Measurements from ENCODE around the gene DTX3L.
A peak's percentile ranks its signal among the peaks of the same experiment; 100 is the strongest.

Gene DTX3L

DNA sequence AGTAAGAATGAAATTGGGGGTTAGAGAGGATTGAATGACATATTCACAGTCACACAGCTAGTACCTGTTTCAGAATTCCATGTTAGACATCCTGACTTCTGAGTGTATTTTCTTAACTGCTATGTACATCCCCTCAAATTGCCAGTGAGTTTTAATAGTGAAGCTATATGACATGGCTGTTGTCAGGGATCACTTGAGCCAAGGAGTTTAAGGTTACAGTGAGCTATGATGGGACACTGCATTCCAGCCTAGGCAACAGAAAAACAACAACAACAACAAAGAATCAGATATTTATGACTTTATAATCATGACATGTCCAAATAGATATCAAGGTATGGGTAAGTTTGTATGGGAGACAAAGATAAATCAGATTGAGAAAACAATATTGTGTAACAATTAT is 29.9 kb downstream of the DTX3L start:
- in situ Hi-C loops (cut with MboI; ENCODE audit: low pct_unique_long_range_greater_than_20kb, low sequenced_read_pairs), result no loop called here
- no peak for DNase-seq

DNA sequence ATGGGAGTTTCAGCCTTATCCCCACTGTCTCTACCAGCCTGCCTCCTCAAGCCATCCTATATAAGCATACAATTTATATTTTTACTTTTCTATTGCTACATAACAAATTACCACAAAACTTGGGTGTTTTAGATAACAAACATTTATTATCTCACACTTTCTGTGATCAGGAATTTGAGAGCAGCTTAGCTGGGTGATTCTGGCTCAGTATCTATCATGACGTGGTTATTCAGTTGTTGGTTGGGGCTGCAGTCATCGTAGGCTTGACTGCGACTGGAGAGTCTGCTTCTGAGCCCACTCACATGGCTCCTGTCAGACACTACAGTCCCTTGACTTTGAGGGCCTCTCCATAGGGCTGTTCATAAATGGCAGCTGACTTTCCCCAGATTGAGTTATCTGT is 34.0 kb downstream of the DTX3L start:
- DNase-seq, result no peak
- in situ Hi-C loops (cut with MboI; ENCODE audit: low pct_unique_long_range_greater_than_20kb, low sequenced_read_pairs), result no loop called here

DNA sequence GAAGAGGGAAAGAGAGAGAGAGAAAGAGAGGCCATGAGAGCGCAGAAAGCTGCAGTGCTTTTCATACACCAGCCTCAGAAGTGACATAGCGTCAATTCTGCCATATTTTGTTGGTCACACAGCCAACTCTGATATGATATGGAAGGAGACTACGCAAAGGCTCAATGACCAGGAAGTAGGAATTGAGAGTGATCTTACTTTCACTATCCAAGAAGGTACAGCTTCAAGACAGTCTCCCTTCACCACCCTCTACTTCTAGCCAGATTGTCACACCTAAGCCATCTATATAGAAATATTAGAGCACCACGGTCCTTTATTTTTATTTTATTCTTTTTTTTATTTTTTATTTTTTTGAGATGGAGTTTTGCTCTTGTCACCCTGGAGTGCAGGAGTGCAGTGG is 34.4 kb downstream of the DTX3L start:
- DNase-seq, result no peak
- in situ Hi-C loops (cut with MboI; ENCODE audit: low pct_unique_long_range_greater_than_20kb, low sequenced_read_pairs), result no loop called here

DNA sequence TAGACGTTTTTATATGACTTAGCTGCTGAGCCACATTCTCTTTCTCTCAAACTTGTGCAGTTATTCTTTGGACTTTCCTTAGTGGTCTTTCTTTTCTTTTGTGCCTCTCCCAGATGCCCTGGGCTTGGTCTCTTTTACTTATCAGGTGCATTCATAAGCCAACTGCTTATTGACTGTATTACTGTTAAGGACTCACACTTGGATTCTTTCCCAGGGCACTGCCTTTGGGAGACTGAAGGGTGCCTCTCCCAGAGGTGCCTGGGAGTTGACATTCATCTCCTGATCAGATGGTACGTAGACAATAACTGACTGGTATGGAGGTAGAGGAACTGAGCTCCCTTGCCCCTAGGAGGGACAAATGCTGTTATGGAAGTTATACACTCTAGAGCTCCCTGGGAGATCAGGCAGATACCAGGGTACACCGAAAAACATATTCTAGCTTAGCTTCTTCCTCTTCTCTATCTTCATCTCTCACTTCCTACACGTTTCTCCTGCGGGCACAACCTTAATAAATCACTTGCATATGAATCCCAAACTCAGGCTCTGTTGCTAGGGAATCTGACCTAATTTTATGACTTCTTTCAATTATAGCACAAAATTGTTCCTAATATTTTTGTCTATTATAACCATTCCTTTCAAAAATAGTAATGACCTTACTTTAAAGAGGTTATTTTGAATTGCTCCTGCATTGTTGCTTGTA is 38.0 kb downstream of the DTX3L start:
- no peak for DNase-seq
- in situ Hi-C loops (cut with MboI; ENCODE audit: low pct_unique_long_range_greater_than_20kb, low sequenced_read_pairs), result no loop called here

DNA sequence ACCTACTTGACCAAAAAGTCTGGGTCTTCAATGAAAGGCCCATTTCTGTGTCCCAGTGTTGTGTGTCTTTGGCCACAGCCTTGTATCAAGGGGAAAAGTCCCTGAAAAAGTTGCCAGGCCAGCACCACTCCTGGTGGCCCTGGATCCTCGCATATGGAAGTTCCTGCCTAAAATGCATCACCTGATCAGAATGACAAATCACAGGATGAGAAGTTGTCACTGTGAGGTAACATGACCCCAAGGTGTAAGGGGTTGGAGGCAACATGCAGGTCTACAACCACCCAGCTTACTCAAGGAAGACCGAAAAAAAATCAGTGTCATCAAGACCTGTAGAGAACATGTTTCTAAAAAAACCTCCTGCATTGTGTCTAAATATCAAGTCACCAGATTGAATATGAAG is 38.9 kb downstream of the DTX3L start:
- no peak for DNase-seq
- in situ Hi-C loops (cut with MboI; ENCODE audit: low pct_unique_long_range_greater_than_20kb, low sequenced_read_pairs), result no loop called here

DNA sequence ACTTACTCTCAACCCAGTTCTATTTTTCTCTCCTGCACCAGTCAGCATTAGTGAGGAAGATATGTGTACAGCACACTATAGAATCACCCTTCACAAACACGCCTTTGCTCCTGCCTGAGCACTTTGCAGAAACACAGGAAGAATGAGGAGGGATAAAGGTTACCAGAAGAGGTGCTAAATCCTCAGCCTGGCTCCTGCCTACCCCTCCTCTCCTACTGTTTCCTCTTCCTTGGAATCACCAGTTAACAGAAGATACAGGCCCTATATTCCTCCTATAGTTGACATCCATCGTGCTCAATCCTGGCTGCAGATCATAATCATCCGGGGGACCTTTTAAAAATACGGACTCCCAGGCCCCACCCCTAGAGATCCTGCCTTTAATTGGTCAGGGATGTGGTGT is 42.2 kb downstream of the DTX3L start:
- DNase-seq, result no peak
- in situ Hi-C loops (cut with MboI; ENCODE audit: low pct_unique_long_range_greater_than_20kb, low sequenced_read_pairs), result no loop called here

DNA sequence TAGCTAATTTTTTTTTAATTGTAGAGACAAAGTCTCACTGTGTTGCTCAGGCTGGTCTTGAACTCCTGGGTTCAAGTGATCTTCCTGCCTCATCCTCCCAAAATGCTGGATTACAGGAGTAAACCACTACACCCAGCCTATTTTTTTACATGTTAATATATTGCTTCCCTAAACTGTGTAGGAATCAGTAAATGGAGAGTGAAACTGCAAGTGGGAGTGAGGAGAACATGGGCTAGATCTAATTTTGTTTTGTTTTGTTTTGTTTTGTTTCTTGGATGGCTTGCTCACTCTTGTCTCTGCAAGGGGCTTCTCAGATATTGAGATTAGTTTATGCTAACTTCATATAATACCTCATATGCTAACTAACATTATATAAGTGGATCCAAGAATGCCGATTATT is 44.8 kb downstream of the DTX3L start:
- no peak for DNase-seq
- in situ Hi-C loops (cut with MboI; ENCODE audit: low pct_unique_long_range_greater_than_20kb, low sequenced_read_pairs), result no loop called here

DNA sequence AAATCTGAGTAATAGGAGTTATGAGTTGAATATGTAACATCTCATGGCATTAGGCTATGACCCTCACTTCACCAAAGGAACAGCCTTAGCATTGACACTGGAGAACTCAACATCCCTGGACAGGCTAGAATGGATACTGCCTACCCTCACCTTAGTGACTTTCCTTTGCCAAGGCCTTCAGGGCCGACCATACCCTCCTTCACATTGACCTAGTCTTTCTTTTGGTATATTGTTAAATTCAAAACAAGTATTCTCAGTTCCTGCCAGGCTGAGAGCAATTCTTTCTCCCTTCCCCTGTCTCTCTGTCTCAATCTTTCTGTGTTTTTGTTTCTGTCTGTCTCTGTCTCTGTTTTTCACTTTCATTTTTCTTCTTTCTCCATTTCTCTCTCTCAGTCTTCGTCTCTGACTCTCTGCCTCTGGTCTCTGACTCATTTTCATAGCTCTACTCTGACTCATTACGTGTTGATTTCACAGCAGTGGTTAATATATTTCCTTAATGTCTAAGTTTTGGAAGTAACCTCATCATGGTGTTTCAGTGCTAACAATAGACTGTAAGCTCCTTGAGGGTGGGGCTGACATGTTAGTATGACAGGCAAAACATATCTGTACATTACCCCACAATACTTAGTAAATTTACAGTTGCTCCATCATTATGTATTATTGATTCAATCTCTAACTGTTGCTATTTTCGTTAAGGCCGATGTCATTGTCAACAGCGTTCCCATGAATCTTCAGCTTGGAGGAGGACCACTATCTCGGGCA is 45.8 kb downstream of the DTX3L start:
- in situ Hi-C loops (cut with MboI; ENCODE audit: low pct_unique_long_range_greater_than_20kb, low sequenced_read_pairs), result no loop called here
- no peak for DNase-seq

DNA sequence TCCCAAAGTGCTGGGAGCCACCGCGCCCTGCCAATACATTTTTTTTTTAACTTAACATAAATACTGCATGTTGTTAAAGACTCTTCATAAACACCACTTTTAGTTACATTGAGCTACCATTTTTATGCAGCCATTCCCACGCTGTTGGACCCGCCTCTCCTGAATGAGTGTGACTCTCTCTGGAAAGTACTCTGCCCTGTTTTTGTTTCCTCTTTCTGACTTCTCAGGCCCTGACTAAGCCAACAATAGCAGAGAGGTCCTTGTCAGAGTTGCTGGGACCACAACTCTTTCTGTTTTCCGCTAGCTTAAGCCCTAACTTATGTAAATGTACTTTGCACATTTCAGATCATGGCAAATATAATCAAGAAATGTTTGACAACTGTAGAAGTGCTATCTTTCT is 48.6 kb downstream of the DTX3L start:
- in situ Hi-C loops (cut with MboI; ENCODE audit: low pct_unique_long_range_greater_than_20kb, low sequenced_read_pairs), result no loop called here

DNA sequence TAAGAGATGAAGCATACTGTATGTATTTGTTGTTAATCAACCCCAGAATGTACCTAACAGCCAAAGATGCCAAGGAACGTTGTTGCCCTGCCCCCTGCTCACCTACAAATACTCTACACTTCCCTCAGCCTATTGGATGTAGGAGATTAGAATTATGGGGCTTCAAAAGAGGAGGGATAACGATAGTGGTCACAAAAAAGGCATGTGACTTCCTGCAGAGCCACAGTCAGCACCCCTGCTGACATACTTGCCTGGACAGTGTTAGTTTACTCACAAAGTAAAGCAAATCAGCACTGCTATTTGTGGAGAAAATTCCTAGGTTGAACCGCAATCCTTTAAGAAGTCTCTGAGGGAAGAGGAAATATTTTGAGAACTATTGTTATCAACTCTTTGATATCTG is 51.2 kb downstream of the DTX3L start:
- DNase-seq, result no peak
- in situ Hi-C loops (cut with MboI; ENCODE audit: low pct_unique_long_range_greater_than_20kb, low sequenced_read_pairs), result no loop called here

More for the DNA sequence above, 48.6 kb downstream of the DTX3L start:
- DNase-seq, result peak; percentile 12

DNA sequence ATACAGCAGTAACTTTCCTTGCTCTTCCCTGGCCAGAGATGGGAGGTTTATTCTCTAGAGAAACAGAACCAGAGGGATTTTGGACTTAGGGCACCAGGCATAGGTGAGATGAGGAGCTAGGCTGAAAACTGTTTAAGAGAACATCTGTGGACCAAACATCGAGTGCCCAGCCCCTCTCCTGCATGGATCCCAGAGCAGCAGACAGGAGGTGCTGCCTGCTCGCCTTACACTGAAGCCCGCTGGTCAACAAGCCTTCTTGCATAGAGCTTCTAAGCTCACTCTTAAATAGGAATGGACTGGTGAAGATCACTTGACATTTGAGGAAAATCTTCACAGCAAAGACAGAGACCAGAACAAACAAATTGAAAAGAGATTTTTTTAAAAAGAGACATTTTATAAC is 54.5 kb downstream of the DTX3L start:
- DNase-seq, result no peak
- in situ Hi-C loops (cut with MboI; ENCODE audit: low pct_unique_long_range_greater_than_20kb, low sequenced_read_pairs), result no loop called here

DNA sequence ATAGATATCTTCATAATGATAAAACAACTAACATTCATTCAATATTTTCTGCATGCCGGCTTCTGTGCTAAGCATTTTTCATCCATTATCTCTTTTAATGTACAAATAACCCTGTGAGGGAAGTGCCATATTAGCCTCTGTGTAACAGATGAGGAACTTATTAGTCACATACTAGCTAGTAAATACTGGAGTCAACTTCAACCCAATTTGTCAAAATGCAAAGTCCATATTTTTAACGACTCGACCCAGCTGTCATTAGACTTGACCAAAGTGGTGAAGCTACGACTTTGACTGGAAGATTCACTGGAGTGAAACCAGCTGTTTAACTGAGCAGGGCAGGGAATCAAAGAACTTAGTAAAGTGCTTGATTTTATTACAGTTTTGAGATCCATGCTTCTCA is 54.9 kb downstream of the DTX3L start:
- in situ Hi-C loops (cut with MboI; ENCODE audit: low pct_unique_long_range_greater_than_20kb, low sequenced_read_pairs), result no loop called here

DNA sequence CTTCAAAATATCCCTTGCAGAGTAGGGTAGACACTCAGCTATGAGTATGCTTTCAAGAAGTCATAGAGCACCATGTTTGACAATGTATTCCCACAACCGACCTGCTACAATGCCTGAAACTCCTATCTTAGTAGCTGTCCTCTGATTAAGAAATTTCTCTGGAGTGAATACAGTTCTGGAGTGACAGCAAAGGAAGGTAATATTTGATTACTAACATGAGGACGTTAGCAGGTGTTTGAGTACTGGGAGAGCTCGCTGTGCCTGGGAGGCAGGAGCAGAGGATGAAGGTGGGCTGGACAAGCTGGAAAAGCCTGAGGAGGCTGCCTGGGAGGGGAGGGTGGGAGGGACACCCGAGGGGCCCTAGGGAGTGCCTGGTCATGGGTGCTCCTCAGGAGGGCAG is 56.3 kb downstream of the DTX3L start:
- DNase-seq, result no peak
- in situ Hi-C loops (cut with MboI; ENCODE audit: low pct_unique_long_range_greater_than_20kb, low sequenced_read_pairs), result no loop called here

More for the DNA sequence above, 54.9 kb downstream of the DTX3L start:
- DNase-seq, result no peak

DNA sequence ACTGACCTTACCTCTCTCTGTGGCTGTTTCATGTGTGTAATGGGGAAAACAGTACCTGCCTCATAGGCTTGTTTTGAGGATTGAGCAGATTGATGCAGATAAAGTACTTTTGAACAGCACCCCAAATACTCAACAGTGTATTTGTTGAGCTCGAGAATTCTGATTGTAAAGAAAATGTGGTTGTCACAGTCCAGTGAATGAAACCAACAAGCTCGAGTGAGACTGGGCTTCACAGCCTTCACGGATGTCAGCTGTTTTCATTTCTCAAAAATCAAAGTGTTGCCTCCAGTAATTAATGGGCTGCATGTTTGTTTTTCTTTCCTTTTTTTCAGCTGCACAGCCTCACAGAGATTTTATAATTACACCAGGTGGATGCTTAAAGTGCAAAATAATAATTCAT is 57.0 kb downstream of the DTX3L start:
- in situ Hi-C loops (cut with MboI; ENCODE audit: low pct_unique_long_range_greater_than_20kb, low sequenced_read_pairs), result no loop called here
- no peak for DNase-seq

DNA sequence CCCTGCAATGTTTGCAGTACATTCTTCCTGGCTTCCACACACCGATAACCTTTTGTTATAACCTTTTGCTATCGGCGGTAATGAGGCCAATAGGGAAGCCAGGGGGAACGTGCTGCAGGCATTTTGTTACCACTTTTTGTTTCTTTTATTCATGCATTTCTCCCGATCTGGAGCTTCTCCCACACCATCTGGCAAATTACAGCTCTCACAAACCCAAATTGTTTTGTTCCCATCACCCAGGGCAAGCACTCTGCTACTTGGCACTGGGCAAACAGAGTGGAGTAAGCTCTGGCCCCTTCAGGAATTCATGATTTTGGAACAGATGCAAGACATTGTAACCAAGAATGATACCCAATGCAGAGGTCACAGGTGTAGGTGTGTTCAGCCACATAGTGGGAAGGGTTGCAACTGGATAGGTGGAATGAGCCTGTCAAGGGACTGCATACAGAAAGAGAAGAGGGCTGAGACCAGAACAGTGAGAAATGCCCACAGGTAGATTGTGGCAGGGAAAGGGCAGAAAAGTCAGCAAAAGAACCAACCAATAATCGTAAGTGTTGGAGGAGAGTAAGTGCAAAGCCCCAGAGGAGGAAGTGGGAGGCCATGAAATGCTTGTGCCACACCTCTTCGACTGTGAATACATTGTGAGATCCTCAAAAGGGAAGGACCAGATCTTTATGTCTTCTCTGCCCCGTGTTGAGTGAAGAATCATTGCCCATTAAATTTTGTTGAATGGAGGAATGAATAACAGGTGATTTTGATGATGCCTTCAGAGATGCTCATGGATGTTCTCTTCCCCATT is 59.1 kb downstream of the DTX3L start:
- DNase-seq, result no peak
- in situ Hi-C loops (cut with MboI; ENCODE audit: low pct_unique_long_range_greater_than_20kb, low sequenced_read_pairs), result no loop called here

Measured in KBM-7 (cell line).